ENCODE results near the gene EDN3.

The EDN3 gene

GRCh38 chr20:59371431-59371830, 71.0 kb downstream of the EDN3 start:
- DNase-seq, result no peak

- no peak for DNase-seq
Observed at GRCh38 chr20:59374261-59374660, 73.8 kb downstream of the EDN3 start.

GRCh38 chr20:59375541-59375940, 75.1 kb downstream of the EDN3 start:
- no peak for DNase-seq

Measured in CD4-positive, alpha-beta T cell treated with Interferon gamma for 1 hour (primary cell).